MCF 10A (cell line): ENCODE measurements around the gene SNRPD2. TPM values are rescaled to one million over a fixed set of nuclear protein-coding genes. Genes with fewer than 3 reads are reported as not detected.

Source experiments
- Bru-seq: library from RNA; stranded (reverse); fragments of 400-500 nt; gene quantifications from one replicate; lab custom pipeline; 2021; lab: Mats Ljungman, UMichigan
- BruChase-seq, 2 experiments: library from RNA; stranded (reverse); fragments of 400-500 nt; gene quantifications; one replicate each; lab custom pipeline; 2021; lab: Mats Ljungman, UMichigan
- BruUV-seq: library from RNA; stranded (reverse); fragments of 400-500 nt; replicated peaks from 2 replicates; lab custom pipeline; 2021; lab: Mats Ljungman, UMichigan
- CTCF ChIA-PET: fragments of 300-600 bp; sonication (Branson Sonifier 250); formaldehyde crosslinking; extraction: SDS; loops from one replicate; lab custom pipeline; 2021; ENCODE audit warnings: antibody characterized with exemption, inconsistent platforms; lab: Yijun Ruan, JAX
- POLR2A ChIA-PET: fragments of 300-600, 350-650 bp; sonication (Branson Sonifier 250); formaldehyde crosslinking; extraction: SDS; loops from one replicate; lab custom pipeline; 2020; ENCODE audit warnings: antibody characterized with exemption, inconsistent platforms; lab: Yijun Ruan, JAX
- DNase-seq: peaks from one replicate; pipeline ENCODE4 v3.0.0-alpha.2; 2018; ENCODE audit not compliant: unreplicated experiment
- H3K27ac Mint-ChIP-seq: one replicate; pipeline ENCODE4 v1.8.0; 2022; ENCODE audit warnings: mild to moderate bottlenecking, low read depth, mixed read lengths; ENCODE audit not compliant: unreplicated experiment
- H3K27me3 Mint-ChIP-seq: one replicate; pipeline ENCODE4 v1.8.0; 2022; ENCODE audit warnings: mixed read lengths; ENCODE audit not compliant: insufficient read depth, unreplicated experiment
- H3K36me3 Mint-ChIP-seq: one replicate; pipeline ENCODE4 v1.8.0; 2022; ENCODE audit warnings: mild to moderate bottlenecking, moderate library complexity, mixed read lengths; ENCODE audit not compliant: insufficient read depth, unreplicated experiment
- H3K4me1 Mint-ChIP-seq: one replicate; pipeline ENCODE4 v1.8.0; 2022; ENCODE audit warnings: mixed read lengths; ENCODE audit not compliant: insufficient read depth, unreplicated experiment
- H3K4me3 Mint-ChIP-seq: one replicate; pipeline ENCODE4 v1.8.0; 2022; ENCODE audit warnings: mild to moderate bottlenecking, moderate library complexity, mixed read lengths; ENCODE audit not compliant: unreplicated experiment
- H3K9me3 Mint-ChIP-seq: one replicate; pipeline ENCODE4 v1.8.0; 2022; ENCODE audit warnings: mixed read lengths; ENCODE audit not compliant: unreplicated experiment
- intact Hi-C: fragments of 100-400 bp; cut with micrococcal nuclease; formaldehyde crosslinking; loops from 2 replicates; pipeline ENCODE4 v1.14.1; 2022
- long read RNA-seq: library from polyadenylated mRNA; stranded (forward); transcript quantifications from one replicate; pipeline ENCODE4 v2.0.0, GENCODE V29; 2022
- total RNA-seq: library from RNA; stranded (reverse); gene quantifications from 2 replicates; pipeline ENCODE4 v1.2.3, GENCODE V29; 2022
- TF ChIP-seq, protein P1 (sequence below): fragments of 200-600 bp; IDR thresholded peaks from one replicate; pipeline ENCODE4 v1.8.0; 2022; ENCODE audit warnings: antibody characterized with exemption, mild to moderate bottlenecking; ENCODE audit not compliant: unreplicated experiment

The SNRPD2 gene
- total RNA-seq = 406 and 472 TPM in 2 replicates
- Bru-seq, nascent RNA = percentile 94 among the genes with signal in this experiment
- BruChase-seq, experiment 1, labeled RNA remaining after a 6-hour chase = percentile 95 among the genes with signal in this experiment
- percentile 91 among the genes with signal in this experiment for BruChase-seq, experiment 2, labeled RNA remaining after a 2-hour chase
- long read RNA-seq, transcript SNRPD2-202 (4 exons, 615 nt) = minor isoform, 5 of 437 reads
- long read RNA-seq, transcript SNRPD2-201 (3 exons, 901 nt) = major isoform, 414 of 437 reads
- long read RNA-seq, partial matches to known transcripts = 12 of 437 reads
- long read RNA-seq, other reads (novel, unspliced or antisense) = 5 of 437 reads

- H3K4me3 Mint-ChIP-seq = peak within 1 kb of the TSS; percentile 85
- BruUV-seq = TSS peak; percentile 81
- ChIA-PET POLR2A (interaction anchor here (0.6 to 7.3 kb wide), 42 partner anchors 9 to 1089 kb away, joined by 3 to 108 read pairs (median 4); partner anchors contain the start of genes BLOC1S3, CCDC61, DMPK and DMWD), CTCF (interaction anchor here (0.6 to 3.8 kb wide), 10 partner anchors 10 to 77 kb away, joined by 3 to 42 read pairs (median 4); partner anchors contain the start of gene SIX5)
- TF ChIP-seq, protein P1, sequence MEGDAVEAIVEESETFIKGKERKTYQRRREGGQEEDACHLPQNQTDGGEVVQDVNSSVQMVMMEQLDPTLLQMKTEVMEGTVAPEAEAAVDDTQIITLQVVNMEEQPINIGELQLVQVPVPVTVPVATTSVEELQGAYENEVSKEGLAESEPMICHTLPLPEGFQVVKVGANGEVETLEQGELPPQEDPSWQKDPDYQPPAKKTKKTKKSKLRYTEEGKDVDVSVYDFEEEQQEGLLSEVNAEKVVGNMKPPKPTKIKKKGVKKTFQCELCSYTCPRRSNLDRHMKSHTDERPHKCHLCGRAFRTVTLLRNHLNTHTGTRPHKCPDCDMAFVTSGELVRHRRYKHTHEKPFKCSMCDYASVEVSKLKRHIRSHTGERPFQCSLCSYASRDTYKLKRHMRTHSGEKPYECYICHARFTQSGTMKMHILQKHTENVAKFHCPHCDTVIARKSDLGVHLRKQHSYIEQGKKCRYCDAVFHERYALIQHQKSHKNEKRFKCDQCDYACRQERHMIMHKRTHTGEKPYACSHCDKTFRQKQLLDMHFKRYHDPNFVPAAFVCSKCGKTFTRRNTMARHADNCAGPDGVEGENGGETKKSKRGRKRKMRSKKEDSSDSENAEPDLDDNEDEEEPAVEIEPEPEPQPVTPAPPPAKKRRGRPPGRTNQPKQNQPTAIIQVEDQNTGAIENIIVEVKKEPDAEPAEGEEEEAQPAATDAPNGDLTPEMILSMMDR = no peak
- peak within 1 kb of the TSS; percentile 95 for H3K27ac Mint-ChIP-seq
- no peaks in the 10 kb centered on the region for H3K27me3 Mint-ChIP-seq
- H3K36me3 Mint-ChIP-seq = peaks cover 63% of the 10 kb centered on the region
- intact Hi-C loops = loop anchor here (1.0 kb wide), 1 partner anchor 78 kb away; the partner anchor contains the start of gene SIX5
- H3K9me3 Mint-ChIP-seq = no peaks in the 10 kb centered on the region
- H3K4me1 Mint-ChIP-seq = peaks cover 4% of the 10 kb centered on the region
- DNase-seq = peak; percentile 97
Measured at GRCh38 chr19:45691516-45692186, at the start of gene SNRPD2. Gene SNRPD2, minus strand, starts transcription at chr19:45691953. Its CDS starts 65 bp downstream, at chr19:45691888.

GRCh38 chr19:45739498-45740439, 48.0 kb upstream of the SNRPD2 start:
- TF ChIP-seq, protein P1 = no peak
- no peaks in the 10 kb centered on the region for H3K9me3 Mint-ChIP-seq
- no peak for DNase-seq
- POLR2A ChIA-PET = interaction anchor here (0.6 to 1.2 kb wide), 4 partner anchors 9 to 30 kb away, joined by 3 read pairs; partner anchors contain the start of genes FBXO46 and SIX5
- CTCF ChIA-PET = interaction anchor here (0.6 to 0.7 kb wide), 3 partner anchors 9 to 47 kb away, joined by 3 read pairs; partner anchors contain the start of gene QPCTL
- no peak overlapping the region for H3K4me3 Mint-ChIP-seq
- BruUV-seq = no TSS peak
- H3K27me3 Mint-ChIP-seq = no peaks in the 10 kb centered on the region
- no peaks in the 10 kb centered on the region for H3K4me1 Mint-ChIP-seq
- intact Hi-C loops = no loop called here
- no peak overlapping the region for H3K27ac Mint-ChIP-seq
- H3K36me3 Mint-ChIP-seq = peaks cover 6% of the 10 kb centered on the region

GRCh38 chr19:45733160-45733810, 41.5 kb upstream of the SNRPD2 start, which contains the start of gene MEIOSIN:
Gene MEIOSIN, plus strand, starts transcription at chr19:45733439. Its CDS starts 1,938 bp downstream, at chr19:45735377.
- peaks cover 8% of the 10 kb centered on the region for H3K4me1 Mint-ChIP-seq
- ChIA-PET POLR2A (interaction anchor here (0.8 to 1.4 kb wide), 4 partner anchors 16 to 37 kb away, joined by 3 to 5 read pairs (median 4); no protein-coding TSS in a partner anchor), CTCF (no interaction called here)
- H3K36me3 Mint-ChIP-seq = peaks cover 12% of the 10 kb centered on the region
- no peak within 1 kb of the TSS for H3K27ac Mint-ChIP-seq
- TF ChIP-seq, protein P1 = no peak
- BruUV-seq = no TSS peak
- DNase-seq = no peak
- H3K27me3 Mint-ChIP-seq = no peaks in the 10 kb centered on the region
- intact Hi-C loops = no loop called here
- no peak within 1 kb of the TSS for H3K4me3 Mint-ChIP-seq
- H3K9me3 Mint-ChIP-seq = no peaks in the 10 kb centered on the region
